H9 (cell line): ENCODE data around the gene HDAC2. TPM values are rescaled to one million over a fixed set of nuclear protein-coding genes. Genes with fewer than 3 reads are reported as not detected.

Experiments
- DNase-seq: peaks from one replicate; pipeline ENCODE4 v3.0.0-alpha.2; 2017
- H2AFZ ChIP-seq: one replicate; pipeline ENCODE4 v1.6.1; 2013; ENCODE audit warnings: mild to moderate bottlenecking, low read length, control low read depth, moderate library complexity
- H2AK5ac ChIP-seq: 2 replicates; pipeline ENCODE4 v1.6.1; 2013; ENCODE audit warnings: low read length, control low read depth, mixed read lengths; ENCODE audit not compliant: insufficient read length
- H2BK120ac ChIP-seq: one replicate; pipeline ENCODE4 v1.6.1; 2013; ENCODE audit warnings: low read depth, mild to moderate bottlenecking, low read length, control low read depth, inconsistent platforms; ENCODE audit not compliant: poor library complexity, severe bottlenecking
- H2BK12ac ChIP-seq: 2 replicates; pipeline ENCODE4 v1.6.1; 2013; ENCODE audit warnings: low read length, control low read depth, mixed read lengths, low read depth; ENCODE audit not compliant: insufficient read length
- H2BK15ac ChIP-seq: 2 replicates; pipeline ENCODE4 v1.6.1; 2013; ENCODE audit warnings: low read depth, low read length, control low read depth
- H2BK20ac ChIP-seq: one replicate; pipeline ENCODE4 v1.6.1; 2013; ENCODE audit warnings: low read depth, mild to moderate bottlenecking, low read length, control low read depth, inconsistent platforms; ENCODE audit not compliant: poor library complexity, severe bottlenecking
- H2BK5ac ChIP-seq: 2 replicates; pipeline ENCODE4 v1.6.1; 2013; ENCODE audit warnings: low read length, control low read depth, mixed read lengths; ENCODE audit not compliant: insufficient read length
- H3K14ac ChIP-seq: 2 replicates; pipeline ENCODE4 v1.6.1; 2013; ENCODE audit warnings: low read length, control low read depth; ENCODE audit not compliant: insufficient read depth
- H3K18ac ChIP-seq: 2 replicates; pipeline ENCODE4 v1.6.1; 2013; ENCODE audit warnings: low read depth, mild to moderate bottlenecking, mixed read lengths, low read length, control low read depth; ENCODE audit not compliant: insufficient read length
- H3K23ac ChIP-seq: 2 replicates; pipeline ENCODE4 v1.6.1; 2013; ENCODE audit warnings: low read length, control low read depth, mixed read lengths, low read depth; ENCODE audit not compliant: insufficient read length
- H3K23me2 ChIP-seq: 2 replicates; pipeline ENCODE4 v1.6.1; 2013; ENCODE audit warnings: low read depth, mild to moderate bottlenecking, mixed read lengths, low read length, control low read depth; ENCODE audit not compliant: insufficient read length, poor library complexity, severe bottlenecking
- H3K27ac ChIP-seq: 2 replicates; pipeline ENCODE4 v1.5.1; 2013; ENCODE audit warnings: low read length, control low read depth, mixed read lengths, low read depth; ENCODE audit not compliant: insufficient read length
- H3K27me3 ChIP-seq: 2 replicates; pipeline ENCODE4 v1.6.1; 2013; ENCODE audit warnings: low read length, control low read depth, inconsistent platforms; ENCODE audit not compliant: insufficient read depth
- H3K4ac ChIP-seq: 2 replicates; pipeline ENCODE4 v1.6.1; 2013; ENCODE audit warnings: low read depth, mild to moderate bottlenecking, control low read depth, inconsistent platforms, low read length, moderate library complexity
- H3K4me1 ChIP-seq: 2 replicates; pipeline ENCODE4 v1.6.1; 2013; ENCODE audit warnings: low read length, control low read depth, inconsistent platforms; ENCODE audit not compliant: insufficient read depth
- H3K4me2 ChIP-seq: 2 replicates; pipeline ENCODE4 v1.6.1; 2013; ENCODE audit warnings: low read length, control low read depth, mixed read lengths; ENCODE audit not compliant: insufficient read length, insufficient read depth
- H3K56ac ChIP-seq: 2 replicates; pipeline ENCODE4 v1.6.1; 2013; ENCODE audit warnings: low read depth, mild to moderate bottlenecking, mixed read lengths, low read length, control low read depth; ENCODE audit not compliant: insufficient read length
- H3K79me1 ChIP-seq: 2 replicates; pipeline ENCODE4 v1.6.1; 2013; ENCODE audit warnings: low read depth, mild to moderate bottlenecking, moderate library complexity, low read length, control low read depth, inconsistent platforms; ENCODE audit not compliant: insufficient read depth, poor library complexity, severe bottlenecking
- H3K79me2 ChIP-seq: 2 replicates; pipeline ENCODE4 v1.6.1; 2013; ENCODE audit warnings: low read length, control low read depth, inconsistent platforms; ENCODE audit not compliant: insufficient read depth
- H3K9ac ChIP-seq: 2 replicates; pipeline ENCODE4 v1.6.1; 2013; ENCODE audit warnings: low read length, control low read depth, mixed read lengths; ENCODE audit not compliant: insufficient read length; ENCODE audit errors: extremely low read depth
- H3K9me3 ChIP-seq: one replicate; pipeline ENCODE4 v1.6.1; 2013; ENCODE audit warnings: low read depth, low read length, inconsistent platforms; ENCODE audit not compliant: control insufficient read depth
- H3T11ph ChIP-seq: one replicate; pipeline ENCODE4 v1.6.1; 2013; ENCODE audit warnings: mild to moderate bottlenecking, low read length, control low read depth, inconsistent platforms
- H4K20me1 ChIP-seq: one replicate; pipeline ENCODE4 v1.6.1; 2013; ENCODE audit not compliant: control insufficient read depth, insufficient read length, insufficient read depth
- H4K5ac ChIP-seq: 2 replicates; pipeline ENCODE4 v1.6.1; 2013; ENCODE audit warnings: low read depth, mild to moderate bottlenecking, mixed read lengths, low read length, control low read depth; ENCODE audit not compliant: insufficient read length
- H4K8ac ChIP-seq: replicated peaks from 2 replicates; pipeline ENCODE4 v1.6.1; 2013; ENCODE audit warnings: low read length, control low read depth, mixed read lengths, low read depth; ENCODE audit not compliant: insufficient read length
- H4K91ac ChIP-seq: 2 replicates; pipeline ENCODE4 v1.6.1; 2013; ENCODE audit warnings: low read depth, mild to moderate bottlenecking, moderate library complexity, mixed read lengths, low read length, control low read depth; ENCODE audit not compliant: insufficient read length
- H3K27ac Mint-ChIP-seq, 3 experiments: 2 replicates in 2 of 3; 3 replicates in 1 of 3; pipeline ENCODE4 v1.8.0; 2020 to 2021; ENCODE audit warnings: mixed read lengths in 3 of 3, mild to moderate bottlenecking in 1 of 3, moderate library complexity in 1 of 3
- H3K27me3 Mint-ChIP-seq: 2 replicates; pipeline ENCODE4 v1.8.0; 2021; ENCODE audit warnings: low read depth, mild to moderate bottlenecking, moderate library complexity, mixed read lengths
- H3K36me3 Mint-ChIP-seq, 3 experiments: 2 replicates in 2 of 3; 3 replicates in 1 of 3; pipeline ENCODE4 v1.8.0; 2020 to 2021; ENCODE audit warnings: low read depth in 3 of 3, mixed read lengths in 3 of 3; ENCODE audit not compliant: insufficient read depth in 1 of 3
- H3K4me1 Mint-ChIP-seq, 2 experiments: 2 replicates each; pipeline ENCODE4 v1.8.0; 2020; ENCODE audit warnings: mixed read lengths in 2 of 2
- H3K4me3 Mint-ChIP-seq, 2 experiments: 2 replicates in 1 of 2; 3 replicates in 1 of 2; pipeline ENCODE4 v1.8.0; 2020 to 2021; ENCODE audit warnings: mild to moderate bottlenecking in 2 of 2, mixed read lengths in 2 of 2, moderate library complexity in 1 of 2
- H3K9me3 Mint-ChIP-seq, 2 experiments: 2 replicates in 1 of 2; 3 replicates in 1 of 2; pipeline ENCODE4 v1.8.0; 2020; ENCODE audit warnings: mild to moderate bottlenecking in 2 of 2, mixed read lengths in 2 of 2, moderate library complexity in 1 of 2
- CTCF ChIP-seq: fragments of 200-600 bp; sonication (generic); conservative IDR thresholded peaks from 3 replicates; pipeline ENCODE4 v1.8.0; 2021; ENCODE audit warnings: antibody characterized with exemption, mild to moderate bottlenecking
- total RNA-seq: library from RNA; stranded (reverse); gene quantifications from 2 replicates; pipeline ENCODE4 v1.2.1, GENCODE V29; 2021

Gene HDAC2
- total RNA-seq, 1 experiment from 2014 or later = 330 TPM

GRCh38 chr6:113998811-113999210 is 27.9 kb upstream of the HDAC2 start:
- Histone ChIP-seq H3K23me2 (no peaks in the 10 kb centered on the region), H4K8ac (no peak overlapping the region), H3K4me2 (no peak overlapping the region), H3K18ac (no peak overlapping the region), H3K27ac (no peak overlapping the region), H2AK5ac (no peak overlapping the region), H3K9me3 (no peaks in the 10 kb centered on the region), H3K9ac (no peak overlapping the region), H3K27me3 (no peaks in the 10 kb centered on the region), H2AFZ (no peak overlapping the region), H2BK5ac (no peak overlapping the region), H3K56ac (no peak overlapping the region), H3K4me1 (peaks cover 4% of the 10 kb centered on the region; the same call in 1 of the 2 replicates), H2BK12ac (no peak overlapping the region), H4K91ac (no peak overlapping the region), H2BK15ac (no peak overlapping the region), H3K14ac (no peak overlapping the region), H4K5ac (no peak overlapping the region), H3T11ph (no peak overlapping the region), H2BK120ac (no peak overlapping the region), H3K4ac (no peak overlapping the region), H4K20me1 (no peaks in the 10 kb centered on the region), H2BK20ac (no peak overlapping the region), H3K79me2 (no peaks in the 10 kb centered on the region), H3K23ac (no peak overlapping the region), H3K79me1 (no peaks in the 10 kb centered on the region)
- TF ChIP-seq CTCF = no peak
- Mint-ChIP-seq H3K27me3 (no peaks in the 10 kb centered on the region), H3K9me3 (no peaks in the 10 kb centered on the region; a peak in 1 of 5 replicates), H3K27ac (no peak overlapping the region), H3K36me3 (peaks cover 4 to 15% (median 11%) of the 10 kb centered on the region in 3 experiments), H3K4me3 (no peak overlapping the region), H3K4me1 (peaks cover 27 to 32% of the 10 kb centered on the region in 2 experiments)
- DNase-seq = no peak
